ENCODE results near the gene VEPH1.

VEPH1 gene

DNA sequence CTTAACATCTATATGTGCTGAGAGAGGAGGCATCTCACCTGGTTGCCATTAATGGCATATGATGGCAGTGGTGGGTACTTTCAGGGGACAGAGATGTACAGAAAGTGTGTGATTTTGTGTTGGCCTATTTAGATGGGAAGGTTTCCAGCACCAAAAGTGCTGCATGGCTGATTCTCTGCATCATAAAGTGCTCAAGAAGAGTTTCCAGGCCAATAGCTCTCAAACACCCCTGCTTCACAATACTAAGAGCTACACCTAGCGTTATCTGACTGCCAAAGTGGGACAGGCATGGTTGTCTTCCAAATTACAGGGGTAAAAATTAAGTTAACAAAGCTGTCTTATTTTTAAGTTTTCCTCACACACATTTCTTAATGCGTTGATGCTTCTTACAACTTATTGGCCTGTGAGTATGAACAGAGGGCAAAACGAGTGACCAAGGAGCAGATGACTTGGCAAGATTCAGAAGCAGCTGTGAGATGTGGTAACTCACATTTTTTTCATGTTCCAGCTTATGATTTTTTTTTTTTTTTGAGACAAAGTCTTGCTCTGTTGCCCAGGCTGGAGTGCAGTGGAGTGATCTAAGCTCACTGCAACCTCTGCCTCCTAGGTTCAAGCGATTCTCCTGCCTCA lies 41.4 kb upstream of the VEPH1 start:
- no peaks in the 10 kb centered on the region for H3K79me2 ChIP-seq (ENCODE audit: insufficient read depth, low read length)
- H3K9me2 ChIP-seq (replicated peaks; ENCODE audit: insufficient read depth, low read length), result no peaks in the 10 kb centered on the region
- H3K27ac ChIP-seq (ENCODE audit: low read depth, low read length), result no peak overlapping the region
- H3K9me3 ChIP-seq (ENCODE audit: insufficient read depth, low read length), result no peaks in the 10 kb centered on the region
- no peak for TF ChIP-seq EZH2phosphoT487 (conservative IDR thresholded peaks at IDR 0.05; ENCODE audit: low read length)
- TF ChIP-seq, protein P1, sequence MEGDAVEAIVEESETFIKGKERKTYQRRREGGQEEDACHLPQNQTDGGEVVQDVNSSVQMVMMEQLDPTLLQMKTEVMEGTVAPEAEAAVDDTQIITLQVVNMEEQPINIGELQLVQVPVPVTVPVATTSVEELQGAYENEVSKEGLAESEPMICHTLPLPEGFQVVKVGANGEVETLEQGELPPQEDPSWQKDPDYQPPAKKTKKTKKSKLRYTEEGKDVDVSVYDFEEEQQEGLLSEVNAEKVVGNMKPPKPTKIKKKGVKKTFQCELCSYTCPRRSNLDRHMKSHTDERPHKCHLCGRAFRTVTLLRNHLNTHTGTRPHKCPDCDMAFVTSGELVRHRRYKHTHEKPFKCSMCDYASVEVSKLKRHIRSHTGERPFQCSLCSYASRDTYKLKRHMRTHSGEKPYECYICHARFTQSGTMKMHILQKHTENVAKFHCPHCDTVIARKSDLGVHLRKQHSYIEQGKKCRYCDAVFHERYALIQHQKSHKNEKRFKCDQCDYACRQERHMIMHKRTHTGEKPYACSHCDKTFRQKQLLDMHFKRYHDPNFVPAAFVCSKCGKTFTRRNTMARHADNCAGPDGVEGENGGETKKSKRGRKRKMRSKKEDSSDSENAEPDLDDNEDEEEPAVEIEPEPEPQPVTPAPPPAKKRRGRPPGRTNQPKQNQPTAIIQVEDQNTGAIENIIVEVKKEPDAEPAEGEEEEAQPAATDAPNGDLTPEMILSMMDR (IDR thresholded peaks at IDR 0.05; ENCODE audit: insufficient read depth, low read length, poor library complexity, severe bottlenecking), result no peak
- H3K4me2 ChIP-seq (ENCODE audit: low read depth, low read length, poor library complexity, severe bottlenecking), result no peak overlapping the region
- H3K4me3 ChIP-seq (ENCODE audit: insufficient read depth, low read length, poor library complexity, severe bottlenecking), result no peak overlapping the region
- no peaks in the 10 kb centered on the region for H3K36me3 ChIP-seq (ENCODE audit: low read length)
- H3K9ac ChIP-seq (ENCODE audit: low read length), result no peak overlapping the region
- no peaks in the 10 kb centered on the region for H3K27me3 ChIP-seq (ENCODE audit: low read length)
- H4K20me1 ChIP-seq (ENCODE audit: low read depth, low read length), result no peaks in the 10 kb centered on the region
- no peaks in the 10 kb centered on the region for H3F3A ChIP-seq (ENCODE audit: insufficient read depth)
- H2AFZ ChIP-seq (ENCODE audit: low read depth, low read length, severe bottlenecking), result no peak overlapping the region

DNA sequence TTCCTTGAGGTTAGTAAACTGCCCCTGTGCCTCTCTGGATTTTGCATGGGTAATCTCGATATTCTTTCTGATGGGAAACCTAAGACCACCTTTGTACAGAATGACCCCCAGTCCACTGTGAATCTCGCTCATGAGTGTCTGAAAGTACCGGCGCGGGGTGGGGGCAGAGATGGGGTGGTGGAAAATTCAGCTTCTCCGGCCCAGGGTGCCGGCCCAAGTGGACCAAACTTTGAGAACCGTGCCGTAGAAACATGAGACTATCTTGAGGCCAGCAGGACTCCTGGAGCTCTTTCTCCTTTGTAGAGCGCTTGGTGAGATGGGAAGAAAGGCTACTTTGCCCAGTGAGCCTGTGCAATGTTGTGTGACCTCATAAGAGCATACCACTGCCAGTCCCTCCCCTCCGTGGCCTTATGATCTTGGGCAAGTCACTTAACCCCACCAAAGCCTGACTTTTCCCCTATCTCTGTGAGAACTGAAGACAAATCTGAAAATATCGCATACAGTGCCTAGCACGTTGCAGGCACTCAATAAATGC lies 40.4 kb upstream of the VEPH1 start:
- no peaks in the 10 kb centered on the region for H3K27me3 ChIP-seq (ENCODE audit: low read length)
- H3K4me2 ChIP-seq (ENCODE audit: low read depth, low read length, poor library complexity, severe bottlenecking), result no peak overlapping the region
- no peaks in the 10 kb centered on the region for H3K9me2 ChIP-seq (replicated peaks; ENCODE audit: insufficient read depth, low read length)
- no peak for TF ChIP-seq EZH2phosphoT487 (conservative IDR thresholded peaks at IDR 0.05; ENCODE audit: low read length)
- TF ChIP-seq, protein P1 (IDR thresholded peaks at IDR 0.05; ENCODE audit: insufficient read depth, low read length, poor library complexity, severe bottlenecking), result no peak
- no peak overlapping the region for H3K27ac ChIP-seq (ENCODE audit: low read depth, low read length)
- H3K36me3 ChIP-seq (ENCODE audit: low read length), result no peaks in the 10 kb centered on the region
- no peak overlapping the region for H2AFZ ChIP-seq (ENCODE audit: low read depth, low read length, severe bottlenecking)
- H3K4me3 ChIP-seq (ENCODE audit: insufficient read depth, low read length, poor library complexity, severe bottlenecking), result no peak overlapping the region
- H3K9me3 ChIP-seq (ENCODE audit: insufficient read depth, low read length), result no peaks in the 10 kb centered on the region
- H3K9ac ChIP-seq (ENCODE audit: low read length), result no peak overlapping the region
- H3F3A ChIP-seq (ENCODE audit: insufficient read depth), result no peaks in the 10 kb centered on the region
- no peaks in the 10 kb centered on the region for H3K79me2 ChIP-seq (ENCODE audit: insufficient read depth, low read length)
- no peaks in the 10 kb centered on the region for H4K20me1 ChIP-seq (ENCODE audit: low read depth, low read length)

DNA sequence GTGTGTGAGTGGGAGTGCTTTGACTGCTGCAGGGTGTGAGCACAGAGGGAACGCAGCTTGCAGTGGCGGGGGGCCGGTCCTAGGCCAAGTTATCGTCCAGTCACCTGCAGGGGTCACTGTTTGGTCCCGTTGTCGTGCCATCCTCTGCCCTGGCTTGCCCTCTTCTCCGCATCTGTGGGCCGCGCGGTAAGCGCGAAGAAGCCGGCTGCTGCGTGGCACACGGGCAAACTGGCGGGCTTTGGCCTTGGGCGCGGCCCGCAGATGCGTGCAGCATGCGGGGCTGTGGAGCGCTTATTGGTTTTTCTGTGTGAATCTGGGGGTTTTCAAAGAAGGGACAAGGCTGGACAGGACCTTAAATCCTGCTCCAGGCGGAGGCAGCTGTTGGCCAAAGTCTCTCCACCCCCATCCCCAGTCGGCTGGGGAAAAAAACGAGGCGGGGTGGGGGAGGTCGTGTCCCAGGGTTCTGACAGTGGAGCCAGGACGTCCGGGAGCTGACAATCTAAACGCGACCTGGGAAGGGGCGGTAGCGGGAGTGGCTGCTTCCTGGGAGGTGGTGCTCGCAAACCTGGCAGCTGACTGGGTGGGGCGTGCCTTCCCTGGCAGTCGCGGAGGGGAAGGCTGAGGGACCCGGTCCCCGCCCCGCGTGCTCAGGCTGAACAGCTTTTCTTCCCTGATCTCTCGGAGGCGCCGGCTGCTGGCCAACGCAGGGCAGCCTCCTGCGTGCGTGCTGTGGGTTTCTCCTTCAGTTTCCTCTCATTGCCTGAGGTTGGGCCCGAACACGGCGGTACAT lies 39.7 kb upstream of the VEPH1 start:
- H3K9me3 ChIP-seq (ENCODE audit: insufficient read depth, low read length), result no peaks in the 10 kb centered on the region
- H3K4me3 ChIP-seq (ENCODE audit: insufficient read depth, low read length, poor library complexity, severe bottlenecking), result no peak overlapping the region
- no peaks in the 10 kb centered on the region for H3F3A ChIP-seq (ENCODE audit: insufficient read depth)
- no peak overlapping the region for H3K9ac ChIP-seq (ENCODE audit: low read length)
- TF ChIP-seq EZH2phosphoT487 (conservative IDR thresholded peaks at IDR 0.05; ENCODE audit: low read length), result no peak
- TF ChIP-seq, protein P1 (IDR thresholded peaks at IDR 0.05; ENCODE audit: insufficient read depth, low read length, poor library complexity, severe bottlenecking), result no peak
- no peak overlapping the region for H2AFZ ChIP-seq (ENCODE audit: low read depth, low read length, severe bottlenecking)
- H3K36me3 ChIP-seq (ENCODE audit: low read length), result no peaks in the 10 kb centered on the region
- H3K79me2 ChIP-seq (ENCODE audit: insufficient read depth, low read length), result no peaks in the 10 kb centered on the region
- no peak overlapping the region for H3K27ac ChIP-seq (ENCODE audit: low read depth, low read length)
- no peak overlapping the region for H3K4me2 ChIP-seq (ENCODE audit: low read depth, low read length, poor library complexity, severe bottlenecking)
- H4K20me1 ChIP-seq (ENCODE audit: low read depth, low read length), result no peaks in the 10 kb centered on the region
- H3K27me3 ChIP-seq (ENCODE audit: low read length), result no peaks in the 10 kb centered on the region
- H3K9me2 ChIP-seq (replicated peaks; ENCODE audit: insufficient read depth, low read length), result no peaks in the 10 kb centered on the region

Data from SU-DHL-6 (cell line).